ENCODE results near the gene GPX7.
A peak's percentile ranks its signal among the peaks of the same experiment; 100 is the strongest.

Gene GPX7

GRCh38 chr1:52628614-52629324, 26.6 kb downstream of the GPX7 start:
- DNase-seq (ENCODE audit: insufficient read length, low spot score): no peak
- FAIRE-seq: no peak
- TF ChIP-seq POLR2A (IDR thresholded peaks at IDR 0.05; ENCODE audit: low read depth, low read length): no peak

- DNase-seq (ENCODE audit: insufficient read length, low spot score): no peak
Observed at GRCh38 chr1:52629325-52629643, 27.1 kb downstream of the GPX7 start.

GRCh38 chr1:52629667-52630066, 27.5 kb downstream of the GPX7 start:
- no peak for FAIRE-seq
- no peak for DNase-seq (ENCODE audit: insufficient read length, low spot score)
- no peak for TF ChIP-seq POLR2A (IDR thresholded peaks at IDR 0.05; ENCODE audit: low read depth, low read length)

More at GRCh38 chr1:52629325-52629643, 27.1 kb downstream of the GPX7 start:
- TF ChIP-seq POLR2A (IDR thresholded peaks at IDR 0.05; ENCODE audit: low read depth, low read length): no peak
- no peak for FAIRE-seq

GRCh38 chr1:52631759-52632331, 29.7 kb downstream of the GPX7 start:
- DNase-seq (ENCODE audit: insufficient read length, low spot score) (no peak), FAIRE-seq (no peak)
- TF ChIP-seq POLR2A (IDR thresholded peaks at IDR 0.05; ENCODE audit: low read depth, low read length): no peak

GRCh38 chr1:52632732-52633290, 30.6 kb downstream of the GPX7 start, which contains the start of gene SHISAL2A:
Gene SHISAL2A, plus strand, starts transcription at chr1:52633168. Its CDS starts 326 bp downstream, at chr1:52633494.
- no peak for DNase-seq (ENCODE audit: insufficient read length, low spot score)
- TF ChIP-seq POLR2A (IDR thresholded peaks at IDR 0.05; ENCODE audit: low read depth, low read length): no peak
- no peak for FAIRE-seq

- no peak for TF ChIP-seq POLR2A (IDR thresholded peaks at IDR 0.05; ENCODE audit: low read depth, low read length)
- DNase-seq (ENCODE audit: insufficient read length, low spot score): no peak
- FAIRE-seq: no peak
Observed at GRCh38 chr1:52633291-52633754, 31.2 kb downstream of the GPX7 start.

- DNase-seq (ENCODE audit: insufficient read length, low spot score) (no peak), FAIRE-seq (no peak)
- TF ChIP-seq POLR2A (IDR thresholded peaks at IDR 0.05; ENCODE audit: low read depth, low read length): no peak
Observed at GRCh38 chr1:52634111-52634510, 31.9 kb downstream of the GPX7 start.

GRCh38 chr1:52635321-52636089, 33.3 kb downstream of the GPX7 start:
- TF ChIP-seq POLR2A (IDR thresholded peaks at IDR 0.05; ENCODE audit: low read depth, low read length): no peak
- FAIRE-seq: no peak
- no peak for DNase-seq (ENCODE audit: insufficient read length, low spot score)

GRCh38 chr1:52636721-52637695, 34.8 kb downstream of the GPX7 start:
- peak; percentile 29 for DNase-seq (ENCODE audit: insufficient read length, low spot score)
- no peak for TF ChIP-seq POLR2A (IDR thresholded peaks at IDR 0.05; ENCODE audit: low read depth, low read length)
- FAIRE-seq: no peak

- FAIRE-seq (no peak), DNase-seq (ENCODE audit: insufficient read length, low spot score) (no peak)
- no peak for TF ChIP-seq POLR2A (IDR thresholded peaks at IDR 0.05; ENCODE audit: low read depth, low read length)
Observed at GRCh38 chr1:52637946-52638345, 35.8 kb downstream of the GPX7 start.

- FAIRE-seq: no peak
- DNase-seq (ENCODE audit: insufficient read length, low spot score): no peak
Observed at GRCh38 chr1:52640697-52641096, 38.5 kb downstream of the GPX7 start.

GRCh38 chr1:52641307-52641706, 39.1 kb downstream of the GPX7 start:
- TF ChIP-seq POLR2A (IDR thresholded peaks at IDR 0.05; ENCODE audit: low read depth, low read length): no peak
- FAIRE-seq (no peak), DNase-seq (ENCODE audit: insufficient read length, low spot score) (no peak)

More at GRCh38 chr1:52640697-52641096, 38.5 kb downstream of the GPX7 start:
- TF ChIP-seq POLR2A (IDR thresholded peaks at IDR 0.05; ENCODE audit: low read depth, low read length): no peak

- DNase-seq (ENCODE audit: insufficient read length, low spot score) (no peak), FAIRE-seq (no peak)
- TF ChIP-seq POLR2A (IDR thresholded peaks at IDR 0.05; ENCODE audit: low read depth, low read length): no peak
Observed at GRCh38 chr1:52645261-52645660, 43.1 kb downstream of the GPX7 start.

Measured in H54 (cell line).